Measurements from ENCODE around the gene MMAB.

Gene MMAB

DNA sequence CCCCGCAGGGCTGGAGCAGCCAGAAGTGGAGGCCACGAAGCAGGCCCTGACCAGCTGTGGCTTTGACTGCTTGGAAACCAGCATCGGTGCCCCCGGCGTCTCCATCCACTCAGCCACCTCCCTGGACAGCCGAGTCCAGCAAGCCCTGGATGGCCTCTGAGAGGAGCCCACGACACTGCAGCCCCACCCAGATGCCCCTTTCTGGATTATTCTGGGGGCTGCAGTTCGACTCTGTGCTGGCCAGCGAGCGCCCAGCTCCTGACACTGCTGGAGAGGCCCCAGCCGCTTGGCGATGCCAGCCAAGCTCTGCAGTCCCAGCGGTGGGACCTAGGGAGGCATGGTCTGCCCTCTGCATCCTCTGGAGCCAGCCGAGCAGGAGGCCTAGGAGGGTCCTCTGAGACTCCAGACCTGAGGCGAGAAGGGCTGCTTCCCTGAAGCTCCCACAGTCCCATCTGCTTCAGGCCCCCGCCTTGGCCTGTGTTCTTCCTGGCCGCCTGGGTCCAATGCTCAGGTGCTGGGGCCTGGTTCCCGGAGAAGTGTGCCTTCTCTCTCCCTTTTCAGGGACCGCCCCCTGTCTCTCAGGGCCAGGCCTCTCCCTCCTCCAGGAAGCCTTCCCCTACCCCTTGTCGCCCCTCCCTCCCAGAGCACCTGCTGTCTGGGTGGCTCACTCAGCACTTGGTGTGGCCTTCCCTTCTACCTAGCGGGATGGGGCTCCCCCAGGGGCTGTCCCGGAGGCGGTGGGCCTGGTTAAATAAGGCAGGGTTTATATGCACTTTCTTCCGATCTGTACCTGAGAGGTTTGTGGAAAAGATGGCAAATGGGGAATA, 23.3 kb upstream of the MMAB start:
- no peaks in the 10 kb centered on the region for H3K27me3 ChIP-seq (replicated peaks; ENCODE audit: control insufficient read depth, insufficient read depth, low read length)
- no peak overlapping the region for H3K4me3 ChIP-seq (replicated peaks; ENCODE audit: low read depth, low read length)
- no peak for DNase-seq (ENCODE audit: extremely low read depth, insufficient read length)
- H3K36me3 ChIP-seq (ENCODE audit: control insufficient read depth, insufficient read depth, low read length), result peaks cover 15% of the 10 kb centered on the region
- TF ChIP-seq, protein P1, sequence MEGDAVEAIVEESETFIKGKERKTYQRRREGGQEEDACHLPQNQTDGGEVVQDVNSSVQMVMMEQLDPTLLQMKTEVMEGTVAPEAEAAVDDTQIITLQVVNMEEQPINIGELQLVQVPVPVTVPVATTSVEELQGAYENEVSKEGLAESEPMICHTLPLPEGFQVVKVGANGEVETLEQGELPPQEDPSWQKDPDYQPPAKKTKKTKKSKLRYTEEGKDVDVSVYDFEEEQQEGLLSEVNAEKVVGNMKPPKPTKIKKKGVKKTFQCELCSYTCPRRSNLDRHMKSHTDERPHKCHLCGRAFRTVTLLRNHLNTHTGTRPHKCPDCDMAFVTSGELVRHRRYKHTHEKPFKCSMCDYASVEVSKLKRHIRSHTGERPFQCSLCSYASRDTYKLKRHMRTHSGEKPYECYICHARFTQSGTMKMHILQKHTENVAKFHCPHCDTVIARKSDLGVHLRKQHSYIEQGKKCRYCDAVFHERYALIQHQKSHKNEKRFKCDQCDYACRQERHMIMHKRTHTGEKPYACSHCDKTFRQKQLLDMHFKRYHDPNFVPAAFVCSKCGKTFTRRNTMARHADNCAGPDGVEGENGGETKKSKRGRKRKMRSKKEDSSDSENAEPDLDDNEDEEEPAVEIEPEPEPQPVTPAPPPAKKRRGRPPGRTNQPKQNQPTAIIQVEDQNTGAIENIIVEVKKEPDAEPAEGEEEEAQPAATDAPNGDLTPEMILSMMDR (IDR thresholded peaks at IDR 0.05; ENCODE audit: insufficient read depth, low read length, poor library complexity, severe bottlenecking), result no peak

DNA sequence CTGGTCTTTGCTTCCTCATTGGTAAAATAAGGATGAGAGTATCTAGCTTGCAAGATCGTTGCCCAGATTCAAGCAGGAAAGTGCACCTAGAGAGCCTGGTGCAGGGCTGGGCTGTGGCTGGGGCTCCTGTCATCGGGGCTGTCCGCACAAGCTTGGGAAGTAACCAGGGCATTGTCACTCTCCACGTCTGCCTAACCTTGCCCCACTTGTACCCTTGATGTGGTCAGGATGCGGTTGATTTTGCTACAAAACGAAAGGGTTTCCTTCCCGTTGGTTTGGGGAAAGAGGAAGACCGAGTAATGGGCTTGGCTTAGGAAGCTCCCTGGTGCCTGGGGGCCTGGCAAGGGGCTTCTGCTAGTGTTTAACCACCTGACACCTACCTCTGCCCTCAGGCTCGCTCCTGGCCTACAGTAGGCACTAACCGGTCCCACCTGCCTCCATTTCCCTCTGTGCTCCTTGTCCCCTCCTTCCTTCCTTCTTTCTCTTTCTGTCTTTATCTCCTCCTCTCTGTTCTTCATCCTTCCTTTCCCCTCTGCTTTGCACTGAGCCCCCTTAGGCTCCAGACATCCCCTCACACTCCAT, 22.1 kb upstream of the MMAB start:
- DNase-seq (ENCODE audit: extremely low read depth, insufficient read length), result no peak
- TF ChIP-seq, protein P1 (IDR thresholded peaks at IDR 0.05; ENCODE audit: insufficient read depth, low read length, poor library complexity, severe bottlenecking), result no peak
- Histone ChIP-seq H3K4me3 (replicated peaks; ENCODE audit: low read depth, low read length) (no peak overlapping the region), H3K27me3 (replicated peaks; ENCODE audit: control insufficient read depth, insufficient read depth, low read length) (no peaks in the 10 kb centered on the region), H3K36me3 (ENCODE audit: control insufficient read depth, insufficient read depth, low read length) (peaks cover 18% of the 10 kb centered on the region)

DNA sequence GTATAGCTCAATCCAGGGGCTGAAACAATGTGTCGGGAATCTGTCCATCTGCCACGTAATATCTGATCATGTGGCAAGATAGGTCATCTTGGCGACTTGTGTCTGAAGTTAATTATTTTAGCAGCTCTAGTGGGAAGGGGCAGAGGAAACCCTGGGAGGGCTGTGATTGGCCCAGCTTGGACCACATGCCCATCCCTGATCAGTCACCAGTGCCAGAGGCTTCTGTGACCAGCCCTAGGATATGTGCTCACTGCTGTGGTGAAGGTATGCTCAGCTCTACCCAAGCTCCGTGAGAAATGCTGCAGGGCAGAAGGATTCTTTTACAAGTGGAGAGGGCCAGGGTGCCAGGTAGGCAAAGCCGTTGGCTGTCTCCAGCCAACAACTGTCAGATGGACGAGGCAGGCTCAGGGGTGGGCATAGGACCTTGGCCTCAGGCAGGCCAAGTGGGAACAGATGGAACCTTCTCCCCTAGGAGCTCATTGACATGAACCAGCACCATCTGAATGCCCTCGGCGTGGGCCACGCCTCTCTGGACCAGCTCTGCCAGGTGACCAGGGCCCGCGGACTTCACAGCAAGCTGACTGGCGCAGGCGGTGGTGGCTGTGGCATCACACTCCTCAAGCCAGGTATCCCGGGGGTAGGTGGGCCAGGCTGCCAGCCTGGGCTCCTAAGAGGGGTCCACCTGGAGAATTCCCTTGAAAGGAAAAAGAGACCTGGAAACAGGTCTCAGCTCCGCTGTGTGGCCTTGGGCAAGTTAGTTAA, 21.4 kb upstream of the MMAB start:
- TF ChIP-seq, protein P1 (IDR thresholded peaks at IDR 0.05; ENCODE audit: insufficient read depth, low read length, poor library complexity, severe bottlenecking), result no peak
- H3K36me3 ChIP-seq (ENCODE audit: control insufficient read depth, insufficient read depth, low read length), result peaks cover 18% of the 10 kb centered on the region

DNA sequence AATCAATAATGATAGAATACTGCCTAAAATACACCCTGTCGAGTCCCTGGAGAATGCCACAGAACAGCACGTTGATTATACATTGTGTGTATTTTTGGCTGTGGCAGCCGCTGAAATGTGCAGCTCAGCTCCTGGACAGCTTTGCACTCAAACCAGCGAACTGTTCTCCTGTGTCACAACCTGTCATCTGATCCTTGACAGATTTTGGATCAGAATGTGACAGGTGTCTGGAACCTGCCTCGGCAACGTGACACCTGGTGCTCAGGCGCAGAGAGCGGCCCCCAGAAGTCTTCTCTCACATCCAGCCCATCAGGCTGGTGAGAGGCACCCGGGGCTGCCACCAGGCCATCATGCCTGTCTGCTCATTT, 19.6 kb upstream of the MMAB start:
- H3K4me3 ChIP-seq (replicated peaks; ENCODE audit: low read depth, low read length), result no peak overlapping the region
- H3K27me3 ChIP-seq (replicated peaks; ENCODE audit: control insufficient read depth, insufficient read depth, low read length), result no peaks in the 10 kb centered on the region
- DNase-seq (ENCODE audit: extremely low read depth, insufficient read length), result no peak
- TF ChIP-seq, protein P1 (IDR thresholded peaks at IDR 0.05; ENCODE audit: insufficient read depth, low read length, poor library complexity, severe bottlenecking), result no peak
- peaks cover 23% of the 10 kb centered on the region for H3K36me3 ChIP-seq (ENCODE audit: control insufficient read depth, insufficient read depth, low read length)

More for the DNA sequence above, 21.4 kb upstream of the MMAB start:
- Histone ChIP-seq H3K27me3 (replicated peaks; ENCODE audit: control insufficient read depth, insufficient read depth, low read length) (no peaks in the 10 kb centered on the region), H3K4me3 (replicated peaks; ENCODE audit: low read depth, low read length) (no peak overlapping the region)
- no peak for DNase-seq (ENCODE audit: extremely low read depth, insufficient read length)

DNA sequence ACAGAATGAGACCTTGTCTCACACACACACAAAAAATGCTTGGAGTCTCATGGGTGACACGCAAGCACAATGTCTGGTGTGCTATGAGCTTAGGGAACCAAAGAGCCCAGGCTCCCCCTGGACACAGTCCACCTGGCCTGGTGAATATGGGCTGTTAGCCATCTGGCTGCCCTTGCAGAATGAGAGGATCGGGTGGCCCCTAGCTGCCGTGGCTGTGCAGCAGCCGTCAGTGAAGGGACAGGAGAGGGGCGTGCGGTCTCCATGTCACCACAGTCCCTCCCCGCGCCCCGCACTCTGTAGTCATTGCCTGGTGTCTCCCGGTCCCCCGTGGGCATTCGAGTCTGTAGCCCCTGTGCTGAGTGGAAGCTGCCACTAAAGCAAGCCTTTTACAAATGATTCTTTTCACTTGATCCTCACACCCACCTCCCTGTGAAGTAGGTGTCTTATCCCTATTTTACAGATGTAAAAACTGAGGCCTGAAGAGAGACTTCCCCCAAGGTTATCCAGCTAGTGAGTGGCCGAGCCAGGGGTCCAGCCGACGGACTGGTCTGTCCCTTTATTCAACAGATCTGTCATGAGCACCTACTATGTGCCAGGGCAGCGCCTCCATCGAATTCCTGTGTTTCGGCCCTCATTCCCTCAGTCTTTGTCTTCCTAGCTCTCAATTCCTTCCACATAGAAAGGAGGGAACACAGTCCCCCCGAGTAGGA, 19.0 kb upstream of the MMAB start:
- Histone ChIP-seq H3K4me3 (replicated peaks; ENCODE audit: low read depth, low read length) (no peak overlapping the region), H3K36me3 (ENCODE audit: control insufficient read depth, insufficient read depth, low read length) (peaks cover 27% of the 10 kb centered on the region)
- TF ChIP-seq, protein P1 (IDR thresholded peaks at IDR 0.05; ENCODE audit: insufficient read depth, low read length, poor library complexity, severe bottlenecking), result no peak

More for the DNA sequence above, 19.0 kb upstream of the MMAB start:
- no peak for DNase-seq (ENCODE audit: extremely low read depth, insufficient read length)
- H3K27me3 ChIP-seq (replicated peaks; ENCODE audit: control insufficient read depth, insufficient read depth, low read length), result no peaks in the 10 kb centered on the region
